Neural cell (in vitro differentiated cells): Measurements from ENCODE around the gene MDGA2. TPM values are rescaled to one million over a fixed set of nuclear protein-coding genes. Genes with fewer than 3 reads are reported as not detected.

Experiments
- H2AFZ ChIP-seq: fragments of 200-600, 300-800 bp; sonication (generic), shearing (Covaris generic); 2 replicates; pipeline ENCODE4 v1.6.0; 2014; ENCODE audit warnings: low read depth, mild to moderate bottlenecking, antibody characterized with exemption, low read length, moderate library complexity
- H3F3A ChIP-seq: fragments of 200-600 bp; shearing (Covaris generic); 2 replicates; pipeline ENCODE4 v1.6.1; 2016; ENCODE audit warnings: mild to moderate bottlenecking, moderate library complexity, mixed read lengths, antibody characterized with exemption, low read length; ENCODE audit not compliant: insufficient read depth, poor library complexity, severe bottlenecking
- H3K27ac ChIP-seq: fragments of 200-600, 300-800 bp; sonication (generic), shearing (Covaris generic); 2 replicates; pipeline ENCODE4 v1.5.1; 2014; ENCODE audit warnings: mild to moderate bottlenecking, low read length, moderate library complexity
- H3K27me3 ChIP-seq: fragments of 300-800, 200-600 bp; sonication (generic), shearing (Covaris generic); 2 replicates; pipeline ENCODE4 v1.6.0; 2014; ENCODE audit warnings: mild to moderate bottlenecking, low read depth, low read length, moderate library complexity; ENCODE audit not compliant: insufficient read depth
- H3K36me3 ChIP-seq: fragments of 300-800, 200-600 bp; sonication (generic), shearing (Covaris generic); 2 replicates; pipeline ENCODE4 v1.5.1; 2014; ENCODE audit warnings: mild to moderate bottlenecking, antibody characterized with exemption, low read length, moderate library complexity; ENCODE audit not compliant: insufficient read depth
- H3K4me2 ChIP-seq: fragments of 300-800, 200-600 bp; sonication (generic), shearing (Covaris generic); 2 replicates; pipeline ENCODE4 v1.6.0; 2014; ENCODE audit warnings: mild to moderate bottlenecking, low read length
- H3K4me3 ChIP-seq: fragments of 300-800, 200-600 bp; sonication (generic), shearing (Covaris generic); 2 replicates; pipeline ENCODE4 v1.5.1; 2014; ENCODE audit warnings: mild to moderate bottlenecking, low read length, moderate library complexity
- H3K79me2 ChIP-seq: fragments of 200-600 bp; shearing (Covaris generic); replicated peaks from 2 replicates; pipeline ENCODE4 v1.6.0; 2014; ENCODE audit warnings: mild to moderate bottlenecking, low read length, moderate library complexity; ENCODE audit not compliant: insufficient read depth
- H3K9ac ChIP-seq: fragments of 300-800, 200-600 bp; sonication (generic), shearing (Covaris generic); 2 replicates; pipeline ENCODE4 v1.6.1; 2016; ENCODE audit warnings: mild to moderate bottlenecking, low read length, mixed read lengths
- H3K9me2 ChIP-seq: fragments of 200-600 bp; shearing (Covaris generic); 2 replicates; pipeline ENCODE4 v1.6.1; 2016; ENCODE audit warnings: mild to moderate bottlenecking, low read length, mixed read lengths; ENCODE audit not compliant: insufficient read depth
- H3K9me3 ChIP-seq: fragments of 200-600, 300-800 bp; sonication (generic), shearing (Covaris generic); 2 replicates; pipeline ENCODE4 v1.6.1; 2016; ENCODE audit warnings: mild to moderate bottlenecking, mixed run types, low read length, moderate library complexity, mixed read lengths
- H4K20me1 ChIP-seq: fragments of 200-600 bp; shearing (Covaris generic); 2 replicates; pipeline ENCODE4 v1.6.1; 2016; ENCODE audit warnings: mild to moderate bottlenecking, mixed run types; ENCODE audit not compliant: insufficient read depth
- EP300 ChIP-seq: fragments of 450-650 bp; conservative IDR thresholded peaks from 2 replicates; pipeline ENCODE4 v1.6.1; 2014; ENCODE audit warnings: antibody characterized with exemption, mild to moderate bottlenecking, moderate library complexity; ENCODE audit not compliant: poor library complexity, severe bottlenecking
- EZH2 ChIP-seq: fragments of 200-600, 300-800 bp; shearing (Covaris generic), sonication (generic); IDR thresholded peaks from 2 replicates; pipeline ENCODE4 v1.6.1; 2014; ENCODE audit warnings: antibody characterized with exemption, low read length, borderline replicate concordance, mild to moderate bottlenecking; ENCODE audit not compliant: insufficient read depth, poor library complexity, severe bottlenecking
- MXI1 ChIP-seq: fragments of 450-650 bp; conservative IDR thresholded peaks from 2 replicates; pipeline ENCODE4 v1.6.1; 2014; ENCODE audit warnings: antibody characterized with exemption, mild to moderate bottlenecking; ENCODE audit not compliant: poor library complexity, severe bottlenecking
- POLR2AphosphoS5 ChIP-seq: IDR thresholded peaks from 2 replicates; pipeline ENCODE4 v1.6.1; 2012
- RAD21 ChIP-seq: fragments of 450-650 bp; conservative IDR thresholded peaks from 2 replicates; pipeline ENCODE4 v1.6.1; 2014; ENCODE audit warnings: antibody characterized with exemption, mild to moderate bottlenecking, moderate library complexity
- SMC3 ChIP-seq: fragments of 450-650 bp; conservative IDR thresholded peaks from 2 replicates; pipeline ENCODE4 v1.6.1; 2014; ENCODE audit warnings: antibody characterized with exemption, mild to moderate bottlenecking, moderate library complexity; ENCODE audit not compliant: poor library complexity
- TAF1 ChIP-seq: IDR thresholded peaks from 2 replicates; pipeline ENCODE4 v1.6.1; 2012; ENCODE audit warnings: low read depth
- polyA plus RNA-seq: library from polyadenylated mRNA; depleted of rRNA; stranded (reverse); fragments of >200 nt; gene quantifications from 2 replicates; pipeline ENCODE4 v1.2.3, GENCODE V29; 2014
- TF ChIP-seq, protein P1 (sequence below): IDR thresholded peaks from 2 replicates; pipeline ENCODE4 v1.6.1; 2012; ENCODE audit warnings: borderline replicate concordance
- TF ChIP-seq, protein P2 (sequence below): fragments of 450-650 bp; IDR thresholded peaks from 2 replicates; pipeline ENCODE4 v1.5.1; 2014; ENCODE audit warnings: antibody characterized with exemption, mild to moderate bottlenecking, moderate library complexity; ENCODE audit not compliant: poor library complexity, severe bottlenecking

The MDGA2 gene
- polyA plus RNA-seq, 1 donor from 2014 or later = 3.8 TPM

DNA sequence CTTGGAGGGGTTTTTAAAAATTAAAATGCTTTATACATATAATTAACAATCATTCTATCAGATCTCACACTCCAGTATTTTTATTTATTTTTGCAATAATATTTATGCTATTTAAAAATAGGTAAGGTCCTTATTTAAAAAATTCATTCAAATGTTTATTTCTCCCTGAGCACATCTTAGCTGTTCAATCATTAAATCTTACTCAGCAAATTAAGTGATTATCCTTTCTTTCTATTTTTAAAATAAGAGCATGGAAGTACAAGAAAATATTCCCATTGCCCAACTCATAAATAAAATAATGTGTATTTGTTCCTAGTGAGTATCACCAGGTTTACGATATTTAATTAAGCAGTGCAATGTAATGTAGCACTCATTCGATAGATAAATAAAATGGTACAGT is 666.7 kb downstream of the MDGA2 start:
- no peak overlapping the region for H3K9ac ChIP-seq
- no peak overlapping the region for H3K4me2 ChIP-seq
- no peaks in the 10 kb centered on the region for H3K36me3 ChIP-seq
- H4K20me1 ChIP-seq = no peaks in the 10 kb centered on the region
- no peaks in the 10 kb centered on the region for H3K79me2 ChIP-seq
- no peak overlapping the region for H3K4me3 ChIP-seq
- no peaks in the 10 kb centered on the region for H3K9me3 ChIP-seq
- no peak overlapping the region for H2AFZ ChIP-seq
- H3K27me3 ChIP-seq = no peaks in the 10 kb centered on the region
- H3K27ac ChIP-seq = no peak overlapping the region
- no peaks in the 10 kb centered on the region for H3F3A ChIP-seq
- no peaks in the 10 kb centered on the region for H3K9me2 ChIP-seq
- TF ChIP-seq SMC3 (no peak), EP300 (no peak), POLR2AphosphoS5 (no peak), RAD21 (no peak)
- TF ChIP-seq, protein P1, sequence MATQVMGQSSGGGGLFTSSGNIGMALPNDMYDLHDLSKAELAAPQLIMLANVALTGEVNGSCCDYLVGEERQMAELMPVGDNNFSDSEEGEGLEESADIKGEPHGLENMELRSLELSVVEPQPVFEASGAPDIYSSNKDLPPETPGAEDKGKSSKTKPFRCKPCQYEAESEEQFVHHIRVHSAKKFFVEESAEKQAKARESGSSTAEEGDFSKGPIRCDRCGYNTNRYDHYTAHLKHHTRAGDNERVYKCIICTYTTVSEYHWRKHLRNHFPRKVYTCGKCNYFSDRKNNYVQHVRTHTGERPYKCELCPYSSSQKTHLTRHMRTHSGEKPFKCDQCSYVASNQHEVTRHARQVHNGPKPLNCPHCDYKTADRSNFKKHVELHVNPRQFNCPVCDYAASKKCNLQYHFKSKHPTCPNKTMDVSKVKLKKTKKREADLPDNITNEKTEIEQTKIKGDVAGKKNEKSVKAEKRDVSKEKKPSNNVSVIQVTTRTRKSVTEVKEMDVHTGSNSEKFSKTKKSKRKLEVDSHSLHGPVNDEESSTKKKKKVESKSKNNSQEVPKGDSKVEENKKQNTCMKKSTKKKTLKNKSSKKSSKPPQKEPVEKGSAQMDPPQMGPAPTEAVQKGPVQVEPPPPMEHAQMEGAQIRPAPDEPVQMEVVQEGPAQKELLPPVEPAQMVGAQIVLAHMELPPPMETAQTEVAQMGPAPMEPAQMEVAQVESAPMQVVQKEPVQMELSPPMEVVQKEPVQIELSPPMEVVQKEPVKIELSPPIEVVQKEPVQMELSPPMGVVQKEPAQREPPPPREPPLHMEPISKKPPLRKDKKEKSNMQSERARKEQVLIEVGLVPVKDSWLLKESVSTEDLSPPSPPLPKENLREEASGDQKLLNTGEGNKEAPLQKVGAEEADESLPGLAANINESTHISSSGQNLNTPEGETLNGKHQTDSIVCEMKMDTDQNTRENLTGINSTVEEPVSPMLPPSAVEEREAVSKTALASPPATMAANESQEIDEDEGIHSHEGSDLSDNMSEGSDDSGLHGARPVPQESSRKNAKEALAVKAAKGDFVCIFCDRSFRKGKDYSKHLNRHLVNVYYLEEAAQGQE = no peak
- TF ChIP-seq, protein P2, sequence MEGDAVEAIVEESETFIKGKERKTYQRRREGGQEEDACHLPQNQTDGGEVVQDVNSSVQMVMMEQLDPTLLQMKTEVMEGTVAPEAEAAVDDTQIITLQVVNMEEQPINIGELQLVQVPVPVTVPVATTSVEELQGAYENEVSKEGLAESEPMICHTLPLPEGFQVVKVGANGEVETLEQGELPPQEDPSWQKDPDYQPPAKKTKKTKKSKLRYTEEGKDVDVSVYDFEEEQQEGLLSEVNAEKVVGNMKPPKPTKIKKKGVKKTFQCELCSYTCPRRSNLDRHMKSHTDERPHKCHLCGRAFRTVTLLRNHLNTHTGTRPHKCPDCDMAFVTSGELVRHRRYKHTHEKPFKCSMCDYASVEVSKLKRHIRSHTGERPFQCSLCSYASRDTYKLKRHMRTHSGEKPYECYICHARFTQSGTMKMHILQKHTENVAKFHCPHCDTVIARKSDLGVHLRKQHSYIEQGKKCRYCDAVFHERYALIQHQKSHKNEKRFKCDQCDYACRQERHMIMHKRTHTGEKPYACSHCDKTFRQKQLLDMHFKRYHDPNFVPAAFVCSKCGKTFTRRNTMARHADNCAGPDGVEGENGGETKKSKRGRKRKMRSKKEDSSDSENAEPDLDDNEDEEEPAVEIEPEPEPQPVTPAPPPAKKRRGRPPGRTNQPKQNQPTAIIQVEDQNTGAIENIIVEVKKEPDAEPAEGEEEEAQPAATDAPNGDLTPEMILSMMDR = no peak

DNA sequence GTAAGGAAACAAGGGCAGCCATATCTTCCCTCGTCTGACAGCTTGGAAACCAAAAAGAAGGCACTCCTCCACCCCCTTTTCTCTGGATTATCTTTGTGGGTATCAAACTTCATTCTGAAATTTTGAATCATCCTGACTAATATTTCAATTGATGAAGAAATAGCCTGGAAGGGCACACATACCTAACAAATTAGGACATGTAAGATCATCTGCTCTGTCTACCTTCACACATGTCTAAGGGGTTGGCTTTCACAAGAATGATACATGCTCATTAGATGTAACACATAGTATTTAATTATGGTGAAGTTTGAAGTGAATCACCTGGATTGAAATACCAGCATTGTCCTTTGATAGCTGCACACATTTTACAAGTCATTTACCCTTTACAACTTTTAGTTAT is 675.7 kb downstream of the MDGA2 start:
- H3K79me2 ChIP-seq = no peaks in the 10 kb centered on the region
- no peaks in the 10 kb centered on the region for H3K9me2 ChIP-seq
- no peak overlapping the region for H3K9ac ChIP-seq
- no peak overlapping the region for H3K27ac ChIP-seq
- no peaks in the 10 kb centered on the region for H3K36me3 ChIP-seq
- H3F3A ChIP-seq = no peaks in the 10 kb centered on the region
- no peaks in the 10 kb centered on the region for H4K20me1 ChIP-seq
- no peak overlapping the region for H2AFZ ChIP-seq
- H3K4me3 ChIP-seq = no peak overlapping the region
- TF ChIP-seq EP300 (no peak), MXI1 (no peak), EZH2 (no peak), POLR2AphosphoS5 (no peak)
- no peaks in the 10 kb centered on the region for H3K27me3 ChIP-seq
- no peak overlapping the region for H3K4me2 ChIP-seq
- H3K9me3 ChIP-seq = no peaks in the 10 kb centered on the region

DNA sequence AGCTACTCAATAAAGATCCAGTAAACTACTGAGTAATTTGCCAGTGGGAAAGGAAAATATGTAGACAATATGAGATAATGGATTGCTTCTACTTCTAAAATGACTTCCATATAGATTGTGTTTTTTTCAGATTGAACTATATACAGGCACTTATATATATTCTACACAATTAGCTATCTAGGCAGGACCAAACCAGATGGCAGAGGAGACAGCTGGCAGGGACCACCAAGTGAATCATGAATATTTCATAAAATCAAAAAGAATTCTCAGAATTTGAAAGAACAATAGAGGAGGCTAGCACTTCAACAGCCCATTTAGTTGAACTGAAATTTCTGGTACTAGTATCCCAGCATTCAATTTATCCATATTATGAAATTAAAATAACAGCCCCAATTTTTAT is 685.8 kb downstream of the MDGA2 start:
- Histone ChIP-seq H3K4me3 (no peak overlapping the region), H3K36me3 (no peaks in the 10 kb centered on the region), H2AFZ (no peak overlapping the region), H3K27me3 (no peaks in the 10 kb centered on the region), H3K79me2 (no peaks in the 10 kb centered on the region), H3K9ac (no peak overlapping the region), H3K9me3 (no peaks in the 10 kb centered on the region), H3F3A (no peaks in the 10 kb centered on the region), H3K4me2 (no peak overlapping the region), H3K27ac (no peak overlapping the region), H4K20me1 (no peaks in the 10 kb centered on the region), H3K9me2 (no peaks in the 10 kb centered on the region)
- TF ChIP-seq POLR2AphosphoS5 = no peak
- TF ChIP-seq, protein P2 = no peak
- no peak for TF ChIP-seq MXI1
- no peak for TF ChIP-seq TAF1
- no peak for TF ChIP-seq EZH2
- TF ChIP-seq EP300 = no peak
- TF ChIP-seq, protein P1 = no peak
- no peak for TF ChIP-seq SMC3
- TF ChIP-seq RAD21 = no peak
